WTC11 (cell line): ENCODE results near the gene STK24. TPM values are rescaled to one million over a fixed set of nuclear protein-coding genes. Genes with fewer than 3 reads are reported as not detected.

Experiments used
- ATAC-seq: fragments of 200-7000 bp; cut with Tn5 transposase; 2 replicates; pipeline ENCODE4 v1.10.0; 2021; ENCODE audit warnings: mild to moderate bottlenecking, moderate library complexity
- CTCF ChIA-PET: fragments of 300-600 bp; sonication (Branson Sonifier 250); formaldehyde crosslinking; loops from one replicate; lab custom pipeline; 2021; ENCODE audit warnings: antibody characterized with exemption; lab: Charles Lee
- POLR2A ChIA-PET: fragments of 350-600 bp; sonication (Branson Sonifier 250); formaldehyde crosslinking; loops from one replicate; lab custom pipeline; 2021; ENCODE audit warnings: antibody characterized with exemption; lab: Charles Lee
- DNase-seq: peaks from one replicate; pipeline ENCODE4 v3.0.0; 2021; ENCODE audit warnings: low spot score
- H3K27ac Mint-ChIP-seq: 2 replicates; pipeline ENCODE4 v1.8.0; 2021; ENCODE audit warnings: mixed read lengths
- H3K27me3 Mint-ChIP-seq: 2 replicates; pipeline ENCODE4 v1.8.0; 2021; ENCODE audit warnings: low read depth, mild to moderate bottlenecking, moderate library complexity, mixed read lengths
- H3K36me3 Mint-ChIP-seq: 2 replicates; pipeline ENCODE4 v1.8.0; 2021; ENCODE audit warnings: mixed read lengths
- H3K4me1 Mint-ChIP-seq: 2 replicates; pipeline ENCODE4 v1.8.0; 2022; ENCODE audit warnings: mixed read lengths
- H3K4me3 Mint-ChIP-seq: 2 replicates; pipeline ENCODE4 v1.8.0; 2021; ENCODE audit warnings: mild to moderate bottlenecking, moderate library complexity, mixed read lengths
- H3K9me3 Mint-ChIP-seq: 2 replicates; pipeline ENCODE4 v1.8.0; 2021; ENCODE audit warnings: mixed read lengths
- ATF3 ChIP-seq: sonication (generic); formaldehyde crosslinking; conservative IDR thresholded peaks from 2 replicates; pipeline ENCODE4 v1.8.1; 2022; ENCODE audit warnings: mild to moderate bottlenecking, missing genetic modification reagents
- CBFB ChIP-seq: sonication (generic); formaldehyde crosslinking; IDR thresholded peaks from 2 replicates; pipeline ENCODE4 v1.8.1; 2022; ENCODE audit warnings: mild to moderate bottlenecking, low read depth, missing genetic modification reagents
- E2F1 ChIP-seq: sonication (generic); formaldehyde crosslinking; IDR thresholded peaks from 2 replicates; pipeline ENCODE4 v1.8.0; 2022; ENCODE audit warnings: mild to moderate bottlenecking, missing genetic modification reagents
- EMX1 ChIP-seq: fragments of 250-450 bp; sonication (Bioruptor Pico); IDR thresholded peaks from 2 replicates; pipeline ENCODE4 v1.8.0; 2021; ENCODE audit warnings: mild to moderate bottlenecking
- FOXK1 ChIP-seq: sonication (generic); formaldehyde crosslinking; IDR thresholded peaks from 2 replicates; pipeline ENCODE4 v1.8.0; 2022; ENCODE audit warnings: mild to moderate bottlenecking, moderate library complexity, missing genetic modification reagents
- FOXP1 ChIP-seq: sonication (generic); formaldehyde crosslinking; IDR thresholded peaks from 2 replicates; pipeline ENCODE4 v1.8.0; 2022; ENCODE audit warnings: missing genetic modification reagents, mild to moderate bottlenecking, moderate library complexity, borderline replicate concordance
- IRF1 ChIP-seq: sonication (generic); formaldehyde crosslinking; IDR thresholded peaks from 2 replicates; pipeline ENCODE4 v1.8.0; 2023; ENCODE audit warnings: missing genetic modification reagents
- MAX ChIP-seq: sonication (generic); formaldehyde crosslinking; IDR thresholded peaks from 2 replicates; pipeline ENCODE4 v1.8.0; 2022; ENCODE audit warnings: mild to moderate bottlenecking, missing genetic modification reagents
- NFYB ChIP-seq: sonication (generic); formaldehyde crosslinking; conservative IDR thresholded peaks from 2 replicates; pipeline ENCODE4 v1.8.0; 2022; ENCODE audit warnings: low read depth, missing genetic modification reagents
- NR3C1 ChIP-seq: sonication (generic); formaldehyde crosslinking; conservative IDR thresholded peaks from 2 replicates; pipeline ENCODE4 v1.8.1; 2023; ENCODE audit warnings: low read depth, mild to moderate bottlenecking, missing genetic modification reagents
- SMAD4 ChIP-seq: sonication (generic); formaldehyde crosslinking; IDR thresholded peaks from 2 replicates; pipeline ENCODE4 v1.8.0; 2022; ENCODE audit warnings: mild to moderate bottlenecking, missing genetic modification reagents
- TP53 ChIP-seq: sonication (generic); formaldehyde crosslinking; IDR thresholded peaks from 2 replicates; pipeline ENCODE4 v1.8.1; 2023; ENCODE audit warnings: mild to moderate bottlenecking, missing genetic modification reagents
- ZBTB21 ChIP-seq: sonication (generic); formaldehyde crosslinking; IDR thresholded peaks from 2 replicates; pipeline ENCODE4 v1.8.1; 2023; ENCODE audit warnings: mild to moderate bottlenecking, missing genetic modification reagents, borderline replicate concordance
- ZNF263 ChIP-seq: sonication (generic); formaldehyde crosslinking; IDR thresholded peaks from 2 replicates; pipeline ENCODE4 v1.8.1; 2022; ENCODE audit warnings: low read depth, mild to moderate bottlenecking, moderate library complexity, missing genetic modification reagents
- ZNF281 ChIP-seq: sonication (generic); formaldehyde crosslinking; IDR thresholded peaks from 2 replicates; pipeline ENCODE4 v1.8.0; 2023; ENCODE audit warnings: mild to moderate bottlenecking, missing genetic modification reagents
- total RNA-seq: library from RNA; stranded (reverse); gene quantifications from 3 replicates; pipeline ENCODE4 v1.2.3, GENCODE V29; 2021
- TF ChIP-seq, protein P1 (sequence below): fragments of 250-450 bp; sonication (Bioruptor Pico); IDR thresholded peaks from 2 replicates; pipeline ENCODE4 v1.9.0; 2021; ENCODE audit warnings: mild to moderate bottlenecking, borderline replicate concordance
- TF ChIP-seq, protein P2 (sequence below): sonication (generic); formaldehyde crosslinking; IDR thresholded peaks from 2 replicates; pipeline ENCODE4 v1.8.1; 2022; ENCODE audit warnings: low read depth, mild to moderate bottlenecking, moderate library complexity, missing genetic modification reagents, borderline replicate concordance
- TF ChIP-seq, protein P3 (sequence below): sonication (generic); formaldehyde crosslinking; IDR thresholded peaks from 2 replicates; pipeline ENCODE4 v1.8.0; 2022; ENCODE audit warnings: missing genetic modification reagents

Gene STK24
- total RNA-seq, 1 experiment from 2014 or later, result 138 TPM

- TF ChIP-seq CBFB (CRISPR knock-in tag) (no peak), ATF3 (CRISPR knock-in tag) (no peak), IRF1 (CRISPR knock-in tag) (no peak), FOXP1 (CRISPR knock-in tag) (no peak), FOXK1 (no peak), EMX1 (no peak), TP53 (CRISPR knock-in tag) (no peak)
- TF ChIP-seq, protein P1, sequence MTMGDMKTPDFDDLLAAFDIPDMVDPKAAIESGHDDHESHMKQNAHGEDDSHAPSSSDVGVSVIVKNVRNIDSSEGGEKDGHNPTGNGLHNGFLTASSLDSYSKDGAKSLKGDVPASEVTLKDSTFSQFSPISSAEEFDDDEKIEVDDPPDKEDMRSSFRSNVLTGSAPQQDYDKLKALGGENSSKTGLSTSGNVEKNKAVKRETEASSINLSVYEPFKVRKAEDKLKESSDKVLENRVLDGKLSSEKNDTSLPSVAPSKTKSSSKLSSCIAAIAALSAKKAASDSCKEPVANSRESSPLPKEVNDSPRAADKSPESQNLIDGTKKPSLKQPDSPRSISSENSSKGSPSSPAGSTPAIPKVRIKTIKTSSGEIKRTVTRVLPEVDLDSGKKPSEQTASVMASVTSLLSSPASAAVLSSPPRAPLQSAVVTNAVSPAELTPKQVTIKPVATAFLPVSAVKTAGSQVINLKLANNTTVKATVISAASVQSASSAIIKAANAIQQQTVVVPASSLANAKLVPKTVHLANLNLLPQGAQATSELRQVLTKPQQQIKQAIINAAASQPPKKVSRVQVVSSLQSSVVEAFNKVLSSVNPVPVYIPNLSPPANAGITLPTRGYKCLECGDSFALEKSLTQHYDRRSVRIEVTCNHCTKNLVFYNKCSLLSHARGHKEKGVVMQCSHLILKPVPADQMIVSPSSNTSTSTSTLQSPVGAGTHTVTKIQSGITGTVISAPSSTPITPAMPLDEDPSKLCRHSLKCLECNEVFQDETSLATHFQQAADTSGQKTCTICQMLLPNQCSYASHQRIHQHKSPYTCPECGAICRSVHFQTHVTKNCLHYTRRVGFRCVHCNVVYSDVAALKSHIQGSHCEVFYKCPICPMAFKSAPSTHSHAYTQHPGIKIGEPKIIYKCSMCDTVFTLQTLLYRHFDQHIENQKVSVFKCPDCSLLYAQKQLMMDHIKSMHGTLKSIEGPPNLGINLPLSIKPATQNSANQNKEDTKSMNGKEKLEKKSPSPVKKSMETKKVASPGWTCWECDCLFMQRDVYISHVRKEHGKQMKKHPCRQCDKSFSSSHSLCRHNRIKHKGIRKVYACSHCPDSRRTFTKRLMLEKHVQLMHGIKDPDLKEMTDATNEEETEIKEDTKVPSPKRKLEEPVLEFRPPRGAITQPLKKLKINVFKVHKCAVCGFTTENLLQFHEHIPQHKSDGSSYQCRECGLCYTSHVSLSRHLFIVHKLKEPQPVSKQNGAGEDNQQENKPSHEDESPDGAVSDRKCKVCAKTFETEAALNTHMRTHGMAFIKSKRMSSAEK (CRISPR knock-in tag), result no peak
Observed at GRCh38 chr13:98422046-98422445, 154.9 kb downstream of the STK24 start (continued).

DNA sequence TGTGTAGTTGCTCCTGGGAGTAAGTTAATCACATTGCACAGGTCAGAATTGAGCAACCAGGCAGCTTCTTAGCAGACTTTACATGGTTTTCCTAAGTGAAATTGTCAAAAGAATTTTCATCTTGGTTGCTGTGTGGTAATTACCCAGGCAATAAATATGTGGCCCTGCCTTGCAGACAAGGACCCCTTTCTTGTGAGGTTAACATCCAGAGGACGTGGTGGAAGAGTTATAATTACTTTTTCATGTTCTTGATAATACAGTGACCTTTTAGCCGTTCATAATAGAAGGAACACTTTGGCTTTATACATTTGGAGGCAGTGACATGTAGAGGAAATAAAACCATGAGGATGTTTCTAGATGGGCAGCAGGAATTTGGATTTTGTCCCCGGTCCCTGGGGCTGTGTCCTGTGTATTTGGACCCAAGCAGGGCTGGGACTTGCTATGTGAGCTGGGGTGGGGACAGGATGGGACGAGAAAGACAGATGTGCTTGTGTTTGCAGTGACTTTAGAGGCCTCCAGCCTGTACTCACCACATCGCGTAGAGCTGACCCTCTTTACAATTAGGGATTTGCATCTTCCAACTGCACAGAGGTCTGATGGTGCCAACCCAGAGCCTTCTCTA, 156.2 kb downstream of the STK24 start:
- ATAC-seq (no peak), DNase-seq (no peak)
- Mint-ChIP-seq H3K27me3 (no peaks in the 10 kb centered on the region), H3K27ac (no peak overlapping the region), H3K9me3 (no peaks in the 10 kb centered on the region), H3K4me3 (no peak overlapping the region), H3K36me3 (peaks cover 33% of the 10 kb centered on the region), H3K4me1 (no peaks in the 10 kb centered on the region)
- ChIA-PET CTCF (no interaction called here), POLR2A (no interaction called here)
- no peak for TF ChIP-seq E2F1 (CRISPR knock-in tag)
- no peak for TF ChIP-seq ZBTB21 (CRISPR knock-in tag)
- TF ChIP-seq ATF3 (CRISPR knock-in tag), result no peak
- TF ChIP-seq, protein P2, sequence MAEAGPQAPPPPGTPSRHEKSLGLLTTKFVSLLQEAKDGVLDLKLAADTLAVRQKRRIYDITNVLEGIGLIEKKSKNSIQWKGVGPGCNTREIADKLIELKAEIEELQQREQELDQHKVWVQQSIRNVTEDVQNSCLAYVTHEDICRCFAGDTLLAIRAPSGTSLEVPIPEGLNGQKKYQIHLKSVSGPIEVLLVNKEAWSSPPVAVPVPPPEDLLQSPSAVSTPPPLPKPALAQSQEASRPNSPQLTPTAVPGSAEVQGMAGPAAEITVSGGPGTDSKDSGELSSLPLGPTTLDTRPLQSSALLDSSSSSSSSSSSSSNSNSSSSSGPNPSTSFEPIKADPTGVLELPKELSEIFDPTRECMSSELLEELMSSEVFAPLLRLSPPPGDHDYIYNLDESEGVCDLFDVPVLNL (CRISPR knock-in tag), result no peak
- no peak for TF ChIP-seq ZNF263 (CRISPR knock-in tag)
- no peak for TF ChIP-seq NR3C1 (CRISPR knock-in tag)
- no peak for TF ChIP-seq ZNF281
- no peak for TF ChIP-seq NFYB
- TF ChIP-seq, protein P3, sequence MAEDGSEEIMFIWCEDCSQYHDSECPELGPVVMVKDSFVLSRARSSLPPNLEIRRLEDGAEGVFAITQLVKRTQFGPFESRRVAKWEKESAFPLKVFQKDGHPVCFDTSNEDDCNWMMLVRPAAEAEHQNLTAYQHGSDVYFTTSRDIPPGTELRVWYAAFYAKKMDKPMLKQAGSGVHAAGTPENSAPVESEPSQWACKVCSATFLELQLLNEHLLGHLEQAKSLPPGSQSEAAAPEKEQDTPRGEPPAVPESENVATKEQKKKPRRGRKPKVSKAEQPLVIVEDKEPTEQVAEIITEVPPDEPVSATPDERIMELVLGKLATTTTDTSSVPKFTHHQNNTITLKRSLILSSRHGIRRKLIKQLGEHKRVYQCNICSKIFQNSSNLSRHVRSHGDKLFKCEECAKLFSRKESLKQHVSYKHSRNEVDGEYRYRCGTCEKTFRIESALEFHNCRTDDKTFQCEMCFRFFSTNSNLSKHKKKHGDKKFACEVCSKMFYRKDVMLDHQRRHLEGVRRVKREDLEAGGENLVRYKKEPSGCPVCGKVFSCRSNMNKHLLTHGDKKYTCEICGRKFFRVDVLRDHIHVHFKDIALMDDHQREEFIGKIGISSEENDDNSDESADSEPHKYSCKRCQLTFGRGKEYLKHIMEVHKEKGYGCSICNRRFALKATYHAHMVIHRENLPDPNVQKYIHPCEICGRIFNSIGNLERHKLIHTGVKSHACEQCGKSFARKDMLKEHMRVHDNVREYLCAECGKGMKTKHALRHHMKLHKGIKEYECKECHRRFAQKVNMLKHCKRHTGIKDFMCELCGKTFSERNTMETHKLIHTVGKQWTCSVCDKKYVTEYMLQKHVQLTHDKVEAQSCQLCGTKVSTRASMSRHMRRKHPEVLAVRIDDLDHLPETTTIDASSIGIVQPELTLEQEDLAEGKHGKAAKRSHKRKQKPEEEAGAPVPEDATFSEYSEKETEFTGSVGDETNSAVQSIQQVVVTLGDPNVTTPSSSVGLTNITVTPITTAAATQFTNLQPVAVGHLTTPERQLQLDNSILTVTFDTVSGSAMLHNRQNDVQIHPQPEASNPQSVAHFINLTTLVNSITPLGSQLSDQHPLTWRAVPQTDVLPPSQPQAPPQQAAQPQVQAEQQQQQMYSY (CRISPR knock-in tag), result no peak
- TF ChIP-seq MAX, result no peak
- TF ChIP-seq SMAD4 (CRISPR knock-in tag), result no peak
